GM23338 (cell line): ENCODE data around the gene BYSL. TPM values are rescaled to one million over a fixed set of nuclear protein-coding genes. Genes with fewer than 3 reads are reported as not detected.
A peak's percentile ranks its signal among the peaks of the same experiment; 100 is the strongest.

ENCODE experiments used
- ATAC-seq: fragments of 200-7000 bp; cut with Tn5 transposase; 3 replicates; pipeline ENCODE4 v1.9.1; 2020
- DNase-seq: peaks from one replicate; pipeline ENCODE4 v3.0.0-alpha.2; 2015; ENCODE audit warnings: low spot score
- H2AFZ ChIP-seq: fragments of 200-600 bp; sonication (generic); 2 replicates; pipeline ENCODE4 v1.8.0; 2016; ENCODE audit warnings: antibody characterized with exemption, mild to moderate bottlenecking, moderate library complexity
- H3F3A ChIP-seq: fragments of 200-600 bp; sonication (generic); replicated peaks from 2 replicates; pipeline ENCODE4 v1.8.0; 2017; ENCODE audit warnings: antibody characterized with exemption, mixed run types, low read depth
- H3K27ac ChIP-seq: fragments of 200-600 bp; sonication (generic); 2 replicates; pipeline ENCODE4 v1.6.1; 2016; ENCODE audit warnings: low read depth
- H3K27me3 ChIP-seq: fragments of 200-600 bp; sonication (generic); 2 replicates; pipeline ENCODE4 v1.8.0; 2016; ENCODE audit warnings: mild to moderate bottlenecking, mixed run types, moderate library complexity; ENCODE audit not compliant: insufficient read depth
- H3K36me3 ChIP-seq: fragments of 200-600 bp; sonication (generic); 2 replicates; pipeline ENCODE4 v1.8.0; 2016; ENCODE audit warnings: mild to moderate bottlenecking; ENCODE audit not compliant: insufficient read depth
- H3K4me1 ChIP-seq: fragments of 200-600 bp; sonication (generic); 2 replicates; pipeline ENCODE4 v1.8.0; 2016; ENCODE audit warnings: mild to moderate bottlenecking, moderate library complexity; ENCODE audit not compliant: insufficient read depth
- H3K4me2 ChIP-seq: fragments of 200-600 bp; sonication (generic); 2 replicates; pipeline ENCODE4 v1.7.1; 2017; ENCODE audit warnings: mixed run types
- H3K4me3 ChIP-seq: fragments of 200-600 bp; sonication (generic); 2 replicates; pipeline ENCODE4 v1.6.1; 2016; ENCODE audit warnings: mixed run types
- H3K79me2 ChIP-seq: fragments of 200-600 bp; sonication (generic); replicated peaks from 2 replicates; pipeline ENCODE4 v1.8.0; 2017; ENCODE audit warnings: mild to moderate bottlenecking; ENCODE audit not compliant: insufficient read depth
- H3K9me2 ChIP-seq: fragments of 200-600 bp; sonication (generic); 2 replicates; pipeline ENCODE4 v1.8.0; 2017; ENCODE audit not compliant: insufficient read depth
- H4K20me1 ChIP-seq: fragments of 200-600 bp; sonication (generic); replicated peaks from 2 replicates; pipeline ENCODE4 v1.8.0; 2017; ENCODE audit warnings: mild to moderate bottlenecking; ENCODE audit not compliant: insufficient read depth
- H3K27ac Mint-ChIP-seq: 2 replicates; pipeline ENCODE4 v1.8.0; 2020; ENCODE audit warnings: inconsistent platforms, mild to moderate bottlenecking, moderate library complexity, mixed read lengths
- H3K27me3 Mint-ChIP-seq: 3 replicates; pipeline ENCODE4 v1.8.0; 2022; ENCODE audit warnings: low read depth, mild to moderate bottlenecking, moderate library complexity, mixed read lengths, inconsistent platforms; ENCODE audit not compliant: insufficient read depth, poor library complexity
- H3K36me3 Mint-ChIP-seq: 3 replicates; pipeline ENCODE4 v1.8.0; 2021; ENCODE audit warnings: low read depth, mild to moderate bottlenecking, inconsistent platforms, moderate library complexity, mixed read lengths
- H3K4me1 Mint-ChIP-seq: 3 replicates; pipeline ENCODE4 v1.8.0; 2020; ENCODE audit warnings: mild to moderate bottlenecking, inconsistent platforms, mixed read lengths
- H3K4me3 Mint-ChIP-seq: 3 replicates; pipeline ENCODE4 v1.8.0; 2021; ENCODE audit warnings: moderate library complexity, mild to moderate bottlenecking, inconsistent platforms, mixed read lengths
- H3K9me3 Mint-ChIP-seq: 3 replicates; pipeline ENCODE4 v1.8.0; 2020; ENCODE audit warnings: moderate library complexity, mild to moderate bottlenecking, inconsistent platforms, mixed read lengths
- CREB1 ChIP-seq: fragments of 250-450 bp; sonication (Bioruptor Pico); IDR thresholded peaks from 2 replicates; pipeline ENCODE4 v1.5.0; 2020; ENCODE audit warnings: low read depth, mild to moderate bottlenecking, moderate library complexity
- CTCF ChIP-seq, 2 experiments: fragments of 200-600 bp in 1 of 2; sonication (generic) in 1 of 2; conservative IDR thresholded peaks; 2 replicates each; pipeline versions ENCODE4 v1.5.1 to v1.6.1; 2016 to 2017; ENCODE audit warnings: antibody characterized with exemption in 2 of 2, low read depth in 2 of 2, mild to moderate bottlenecking in 2 of 2, moderate library complexity in 1 of 2
- ETS1 ChIP-seq: IDR thresholded peaks from 2 replicates; pipeline ENCODE4 v1.6.1; 2016; ENCODE audit warnings: antibody characterized with exemption
- EZH2 ChIP-seq: fragments of 200-600 bp; sonication (generic); IDR thresholded peaks from one replicate; pipeline ENCODE4 v1.8.0; 2017; ENCODE audit warnings: antibody characterized with exemption, mild to moderate bottlenecking, low read depth; ENCODE audit not compliant: unreplicated experiment
- EZH2phosphoT487 ChIP-seq: fragments of 200-600 bp; sonication (generic); IDR thresholded peaks from one replicate; pipeline ENCODE4 v1.8.1; 2018; ENCODE audit warnings: antibody characterized with exemption; ENCODE audit not compliant: unreplicated experiment
- JUNB ChIP-seq: IDR thresholded peaks from one replicate; pipeline ENCODE4 v1.6.1; 2016; ENCODE audit warnings: antibody characterized with exemption; ENCODE audit not compliant: unreplicated experiment
- NANOG ChIP-seq: IDR thresholded peaks from 2 replicates; pipeline ENCODE4 v1.6.1; 2016; ENCODE audit warnings: antibody characterized with exemption, borderline replicate concordance
- POLR2AphosphoS5 ChIP-seq: IDR thresholded peaks from 2 replicates; pipeline ENCODE4 v1.6.1; 2016; ENCODE audit warnings: antibody characterized with exemption, low read depth
- REST ChIP-seq: IDR thresholded peaks from one replicate; pipeline ENCODE4 v1.6.1; 2018; ENCODE audit warnings: antibody characterized with exemption; ENCODE audit not compliant: unreplicated experiment
- STAT1 ChIP-seq: IDR thresholded peaks from one replicate; pipeline ENCODE4 v1.6.1; 2016; ENCODE audit warnings: antibody characterized with exemption; ENCODE audit not compliant: unreplicated experiment
- ZNF114 ChIP-seq: fragments of 250-450 bp; sonication (Bioruptor Pico); IDR thresholded peaks from 2 replicates; pipeline ENCODE4 v1.5.0; 2020; ENCODE audit warnings: mild to moderate bottlenecking, moderate library complexity
- ZNF331 ChIP-seq: fragments of 250-450 bp; sonication (Bioruptor Pico); IDR thresholded peaks from 2 replicates; pipeline ENCODE4 v1.5.0; 2020; ENCODE audit warnings: low read depth, mild to moderate bottlenecking, moderate library complexity
- ZNF462 ChIP-seq: fragments of 250-450 bp; sonication (Bioruptor Pico); IDR thresholded peaks from 2 replicates; pipeline ENCODE4 v1.5.0; 2020; ENCODE audit warnings: mild to moderate bottlenecking, moderate library complexity
- polyA plus RNA-seq: library from polyadenylated mRNA; unstranded; fragments of >200 nt; fragmentation: Nextera tagmentation; extraction: Ambion mirVana; gene quantifications from 2 replicates; pipeline ENCODE4 v1.2.1, GENCODE V29; 2016
- total RNA-seq: library from RNA; depleted of rRNA; stranded (reverse); fragments of >200 nt; shearing (Covaris generic); gene quantifications from 2 replicates; pipeline ENCODE4 v1.2.3, GENCODE V29; 2014

BYSL gene
- total and polyA plus RNA-seq, 2 experiments from 2014 or later, result 33.7 to 35.3 TPM

- no peaks in the 10 kb centered on the region for H3K4me1 ChIP-seq
- ATAC-seq (no peak), DNase-seq (no peak)
- H2AFZ ChIP-seq, result peak overlapping the region; percentile 38; the same call in 1 of the 2 replicates
- Mint-ChIP-seq H3K36me3 (no peaks in the 10 kb centered on the region), H3K27ac (no peak overlapping the region), H3K9me3 (no peaks in the 10 kb centered on the region), H3K27me3 (peaks cover 1% of the 10 kb centered on the region), H3K4me1 (peaks cover 5% of the 10 kb centered on the region; the same call in 2 of the 3 replicates), H3K4me3 (no peak overlapping the region)
- H3K36me3 ChIP-seq, result no peaks in the 10 kb centered on the region
- H4K20me1 ChIP-seq, result no peaks in the 10 kb centered on the region
- TF ChIP-seq ETS1 (no peak), ZNF462 (CRISPR knock-in tag) (no peak), NANOG (no peak), POLR2AphosphoS5 (no peak), STAT1 (no peak), CTCF (conservative IDR thresholded peaks at IDR 0.05; ENCODE audit: low read depth in 2 of 2) (no peak), ZNF114 (no peak), ZNF331 (CRISPR knock-in tag) (no peak), REST (no peak), CREB1 (CRISPR knock-in tag) (no peak), JUNB (no peak), EZH2 (no peak), EZH2phosphoT487 (no peak)
- no peak overlapping the region for H3K4me2 ChIP-seq
- no peak overlapping the region for H3K27ac ChIP-seq
- H3K4me3 ChIP-seq, result no peak overlapping the region
- H3K9me2 ChIP-seq, result 0 out of 2 replicates have a peak, but pooled peaks cover 6% of the 10 kb centered on the region
- H3K27me3 ChIP-seq, result no peaks in the 10 kb centered on the region
- no peaks in the 10 kb centered on the region for H3F3A ChIP-seq
- H3K79me2 ChIP-seq, result no peaks in the 10 kb centered on the region
Measured at GRCh38 chr6:41957117-41957516, 35.8 kb downstream of the BYSL start.
